Transverse colon (tissue), 3 donors: Measurements from ENCODE around the gene FYB2.

ENCODE experiments used
- POLR2A ChIP-seq: fragments of 450-650 bp; IDR thresholded peaks from one replicate; pipeline ENCODE4 v1.6.1; 2016; ENCODE audit warnings: antibody characterized with exemption, mild to moderate bottlenecking, moderate library complexity
- TF ChIP-seq, protein P1 (sequence below), 5 experiments: fragments of 200-600 bp in 3 of 5; fragments of 450-650 bp in 2 of 5; sonication (generic) in 3 of 5; IDR thresholded peaks; 1 replicate in 2 of 5; 2 replicates in 3 of 5; pipeline ENCODE4 v1.5.1; 2016 to 2017; ENCODE audit warnings: antibody characterized with exemption in 5 of 5, inconsistent platforms in 3 of 5, mild to moderate bottlenecking in 2 of 5, moderate library complexity in 1 of 5

DNA sequence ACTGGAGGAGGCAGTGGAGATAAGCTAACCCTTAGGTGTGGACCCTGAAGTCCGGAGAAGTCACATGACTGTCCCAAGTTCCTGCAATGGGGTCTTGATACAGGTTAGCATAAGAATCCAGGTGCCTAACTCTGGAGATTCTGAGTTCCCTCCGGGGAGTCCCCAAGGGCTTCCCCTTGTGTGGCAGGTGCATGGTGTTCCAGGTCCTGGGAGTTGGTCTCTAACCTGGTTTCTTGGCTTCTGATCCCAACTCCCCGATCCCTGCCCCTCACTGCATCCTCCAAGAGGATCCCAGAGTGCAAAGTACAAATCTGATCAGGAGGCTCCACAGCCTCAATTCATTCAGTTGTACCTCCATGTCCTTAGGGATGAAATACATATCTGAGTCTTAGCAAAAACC is 26.1 kb upstream of the FYB2 start:
- TF ChIP-seq, protein P1, sequence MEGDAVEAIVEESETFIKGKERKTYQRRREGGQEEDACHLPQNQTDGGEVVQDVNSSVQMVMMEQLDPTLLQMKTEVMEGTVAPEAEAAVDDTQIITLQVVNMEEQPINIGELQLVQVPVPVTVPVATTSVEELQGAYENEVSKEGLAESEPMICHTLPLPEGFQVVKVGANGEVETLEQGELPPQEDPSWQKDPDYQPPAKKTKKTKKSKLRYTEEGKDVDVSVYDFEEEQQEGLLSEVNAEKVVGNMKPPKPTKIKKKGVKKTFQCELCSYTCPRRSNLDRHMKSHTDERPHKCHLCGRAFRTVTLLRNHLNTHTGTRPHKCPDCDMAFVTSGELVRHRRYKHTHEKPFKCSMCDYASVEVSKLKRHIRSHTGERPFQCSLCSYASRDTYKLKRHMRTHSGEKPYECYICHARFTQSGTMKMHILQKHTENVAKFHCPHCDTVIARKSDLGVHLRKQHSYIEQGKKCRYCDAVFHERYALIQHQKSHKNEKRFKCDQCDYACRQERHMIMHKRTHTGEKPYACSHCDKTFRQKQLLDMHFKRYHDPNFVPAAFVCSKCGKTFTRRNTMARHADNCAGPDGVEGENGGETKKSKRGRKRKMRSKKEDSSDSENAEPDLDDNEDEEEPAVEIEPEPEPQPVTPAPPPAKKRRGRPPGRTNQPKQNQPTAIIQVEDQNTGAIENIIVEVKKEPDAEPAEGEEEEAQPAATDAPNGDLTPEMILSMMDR (IDR thresholded peaks at IDR 0.05) = no peak
- no peak for TF ChIP-seq POLR2A
